Panc1 (cell line): ENCODE measurements around the gene ENOX1. TPM values are rescaled to one million over a fixed set of nuclear protein-coding genes. Genes with fewer than 3 reads are reported as not detected.

Experiments
- ATAC-seq: fragments of 200-7000 bp; cut with Tn5 transposase; 2 replicates; pipeline ENCODE4 v1.9.1; 2020; ENCODE audit warnings: mild to moderate bottlenecking, moderate library complexity
- BruUV-seq: library from RNA; stranded (reverse); fragments of 400-500 nt; replicated peaks from 2 replicates; lab custom pipeline; 2021; lab: Mats Ljungman, UMichigan
- CTCF ChIA-PET: fragments of 300-600 bp; sonication (Branson Sonifier 250); formaldehyde crosslinking; loops from one replicate; lab custom pipeline; 2022; ENCODE audit warnings: antibody characterized with exemption; lab: Charles Lee
- POLR2A ChIA-PET: fragments of 300-600 bp; sonication (Branson Sonifier 250); formaldehyde crosslinking; loops from one replicate; lab custom pipeline; 2022; ENCODE audit warnings: antibody characterized with exemption; lab: Charles Lee
- DNase-seq: peaks from one replicate; pipeline ENCODE4 v3.0.0-alpha.2; 2010; ENCODE audit warnings: low read depth, low spot score
- H3K27ac ChIP-seq: 2 replicates; pipeline ENCODE4 v1.5.1; 2011; ENCODE audit warnings: mild to moderate bottlenecking, low read length, inconsistent platforms
- H3K27me3 ChIP-seq: fragments of 200-500 bp; sonication (Bioruptor generic); 2 replicates; pipeline ENCODE4 v1.6.0; 2014; ENCODE audit warnings: low read length, inconsistent platforms; ENCODE audit not compliant: control insufficient read depth, insufficient read depth
- H3K36me3 ChIP-seq: fragments of 200-500 bp; sonication (Bioruptor generic); 2 replicates; pipeline ENCODE4 v1.5.1; 2014; ENCODE audit warnings: inconsistent platforms, mild to moderate bottlenecking, low read length, moderate library complexity; ENCODE audit not compliant: control insufficient read depth, insufficient read depth
- H3K4me1 ChIP-seq: 2 replicates; pipeline ENCODE4 v1.5.1; 2011; ENCODE audit warnings: inconsistent platforms, mild to moderate bottlenecking, low read length, moderate library complexity; ENCODE audit not compliant: control insufficient read depth, insufficient read depth
- H3K4me3 ChIP-seq, 2 experiments: 2 replicates each; pipeline ENCODE4 v1.5.1; 2011 to 2012; ENCODE audit warnings: low read depth in 2 of 2, low read length in 2 of 2, mild to moderate bottlenecking in 2 of 2, inconsistent platforms in 1 of 2, moderate library complexity in 1 of 2
- H3K9me3 ChIP-seq: fragments of 200-500 bp; sonication (Bioruptor generic); 2 replicates; pipeline ENCODE4 v1.5.1; 2014; ENCODE audit warnings: low read depth, mild to moderate bottlenecking, inconsistent platforms, low read length, moderate library complexity; ENCODE audit not compliant: control insufficient read depth, insufficient read depth
- POLR2AphosphoS5 ChIP-seq: IDR thresholded peaks from 2 replicates; pipeline ENCODE4 v1.6.1; 2012; ENCODE audit warnings: mild to moderate bottlenecking, low read depth, low read length, moderate library complexity
- SIN3A ChIP-seq: IDR thresholded peaks from 2 replicates; pipeline ENCODE4 v1.6.1; 2012; ENCODE audit warnings: low read depth, mild to moderate bottlenecking, low read length, moderate library complexity, borderline replicate concordance; ENCODE audit not compliant: insufficient read depth
- TCF7L2 ChIP-seq: IDR thresholded peaks from 2 replicates; pipeline ENCODE4 v1.6.1; 2011; ENCODE audit warnings: mild to moderate bottlenecking, low read depth, low read length, inconsistent platforms
- in situ Hi-C: cut with HindIII; loops from 2 replicates; pipeline ENCODE4 v1.10.0; 2016; ENCODE audit warnings: low sequenced_read_pairs, low pct_unique_long_range_greater_than_20kb
- intact Hi-C: fragments of 100-400 bp; cut with micrococcal nuclease; formaldehyde crosslinking; loops from one replicate; pipeline ENCODE4 v1.10.0; 2022; ENCODE audit not compliant: unreplicated experiment
- total RNA-seq: library from RNA; stranded (reverse); gene quantifications from one replicate; pipeline ENCODE4 v1.2.1, GENCODE V29; 2021; ENCODE audit not compliant: unreplicated experiment
- TF ChIP-seq, protein P1 (sequence below), 2 experiments: IDR thresholded peaks; 2 replicates each; pipeline ENCODE4 v1.6.1; 2011 to 2012; ENCODE audit warnings: low read depth in 2 of 2, control low read depth in 1 of 2, low read length in 1 of 2, mild to moderate bottlenecking in 1 of 2, moderate library complexity in 1 of 2; ENCODE audit not compliant: insufficient read depth in 1 of 2
- TF ChIP-seq, protein P2 (sequence below): fragments of 450-650 bp; IDR thresholded peaks from 2 replicates; pipeline ENCODE4 v1.5.1; 2017; ENCODE audit warnings: mild to moderate bottlenecking

The ENOX1 gene
- total RNA-seq, 1 experiment from 2014 or later: 0.23 TPM

DNA sequence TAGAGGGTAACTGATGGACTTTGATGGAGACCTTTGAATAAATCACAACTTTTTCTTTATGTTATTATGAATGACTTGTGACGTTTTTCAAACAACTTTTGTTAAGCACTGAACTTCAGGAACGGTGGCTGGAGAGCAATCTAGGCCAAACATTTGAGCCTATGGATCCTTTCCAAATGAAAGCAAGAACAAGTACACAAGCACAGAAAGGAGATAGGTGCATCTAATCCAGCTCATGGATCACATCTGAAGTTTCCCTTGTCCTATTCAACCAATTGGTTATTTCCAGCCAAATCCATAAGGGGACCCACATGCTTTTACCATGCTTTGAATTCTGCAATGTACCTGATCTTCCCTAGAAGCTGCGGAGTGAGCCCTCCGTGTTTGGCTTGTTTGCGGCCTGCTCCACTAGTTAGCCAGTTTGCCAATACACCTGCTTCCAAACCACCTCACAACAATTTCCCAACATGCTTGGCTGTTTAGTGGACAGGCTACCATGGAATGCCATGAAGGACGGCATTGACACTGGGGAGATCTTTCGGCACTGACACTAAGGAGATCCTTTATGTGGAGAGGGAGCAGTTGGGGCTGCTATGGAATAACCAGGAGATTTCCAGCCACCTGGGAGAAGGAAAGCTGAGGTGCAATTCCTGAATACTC lies 447.5 kb downstream of the ENOX1 start:
- no peak for ATAC-seq
- TF ChIP-seq SIN3A (no peak), POLR2AphosphoS5 (no peak), TCF7L2 (no peak)
- TF ChIP-seq, protein P1, sequence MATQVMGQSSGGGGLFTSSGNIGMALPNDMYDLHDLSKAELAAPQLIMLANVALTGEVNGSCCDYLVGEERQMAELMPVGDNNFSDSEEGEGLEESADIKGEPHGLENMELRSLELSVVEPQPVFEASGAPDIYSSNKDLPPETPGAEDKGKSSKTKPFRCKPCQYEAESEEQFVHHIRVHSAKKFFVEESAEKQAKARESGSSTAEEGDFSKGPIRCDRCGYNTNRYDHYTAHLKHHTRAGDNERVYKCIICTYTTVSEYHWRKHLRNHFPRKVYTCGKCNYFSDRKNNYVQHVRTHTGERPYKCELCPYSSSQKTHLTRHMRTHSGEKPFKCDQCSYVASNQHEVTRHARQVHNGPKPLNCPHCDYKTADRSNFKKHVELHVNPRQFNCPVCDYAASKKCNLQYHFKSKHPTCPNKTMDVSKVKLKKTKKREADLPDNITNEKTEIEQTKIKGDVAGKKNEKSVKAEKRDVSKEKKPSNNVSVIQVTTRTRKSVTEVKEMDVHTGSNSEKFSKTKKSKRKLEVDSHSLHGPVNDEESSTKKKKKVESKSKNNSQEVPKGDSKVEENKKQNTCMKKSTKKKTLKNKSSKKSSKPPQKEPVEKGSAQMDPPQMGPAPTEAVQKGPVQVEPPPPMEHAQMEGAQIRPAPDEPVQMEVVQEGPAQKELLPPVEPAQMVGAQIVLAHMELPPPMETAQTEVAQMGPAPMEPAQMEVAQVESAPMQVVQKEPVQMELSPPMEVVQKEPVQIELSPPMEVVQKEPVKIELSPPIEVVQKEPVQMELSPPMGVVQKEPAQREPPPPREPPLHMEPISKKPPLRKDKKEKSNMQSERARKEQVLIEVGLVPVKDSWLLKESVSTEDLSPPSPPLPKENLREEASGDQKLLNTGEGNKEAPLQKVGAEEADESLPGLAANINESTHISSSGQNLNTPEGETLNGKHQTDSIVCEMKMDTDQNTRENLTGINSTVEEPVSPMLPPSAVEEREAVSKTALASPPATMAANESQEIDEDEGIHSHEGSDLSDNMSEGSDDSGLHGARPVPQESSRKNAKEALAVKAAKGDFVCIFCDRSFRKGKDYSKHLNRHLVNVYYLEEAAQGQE (IDR thresholded peaks at IDR 0.05; ENCODE audit: insufficient read depth in 1 of 2, low read depth in 2 of 2, low read length in 1 of 2): no peak
- intact Hi-C loops: no loop called here
- no peaks in the 10 kb centered on the region for H3K36me3 ChIP-seq
- no peaks in the 10 kb centered on the region for H3K9me3 ChIP-seq
- POLR2A ChIA-PET: no interaction called here
- DNase-seq: no peak
- no peak overlapping the region for H3K4me3 ChIP-seq
- H3K27me3 ChIP-seq: no peaks in the 10 kb centered on the region
- CTCF ChIA-PET: no interaction called here
- H3K4me1 ChIP-seq: no peaks in the 10 kb centered on the region
- no peak overlapping the region for H3K27ac ChIP-seq
- no TSS peak for BruUV-seq
- in situ Hi-C loops: no loop called here

GRCh38 chr13:43335764-43336163 lies 451.0 kb downstream of the ENOX1 start:
- DNase-seq (no peak), ATAC-seq (no peak)
- POLR2A ChIA-PET: no interaction called here
- Histone ChIP-seq H3K27ac (no peak overlapping the region), H3K36me3 (no peaks in the 10 kb centered on the region), H3K4me3 (no peak overlapping the region), H3K9me3 (no peaks in the 10 kb centered on the region), H3K27me3 (no peaks in the 10 kb centered on the region), H3K4me1 (no peaks in the 10 kb centered on the region)
- intact Hi-C loops: no loop called here
- TF ChIP-seq, protein P2, sequence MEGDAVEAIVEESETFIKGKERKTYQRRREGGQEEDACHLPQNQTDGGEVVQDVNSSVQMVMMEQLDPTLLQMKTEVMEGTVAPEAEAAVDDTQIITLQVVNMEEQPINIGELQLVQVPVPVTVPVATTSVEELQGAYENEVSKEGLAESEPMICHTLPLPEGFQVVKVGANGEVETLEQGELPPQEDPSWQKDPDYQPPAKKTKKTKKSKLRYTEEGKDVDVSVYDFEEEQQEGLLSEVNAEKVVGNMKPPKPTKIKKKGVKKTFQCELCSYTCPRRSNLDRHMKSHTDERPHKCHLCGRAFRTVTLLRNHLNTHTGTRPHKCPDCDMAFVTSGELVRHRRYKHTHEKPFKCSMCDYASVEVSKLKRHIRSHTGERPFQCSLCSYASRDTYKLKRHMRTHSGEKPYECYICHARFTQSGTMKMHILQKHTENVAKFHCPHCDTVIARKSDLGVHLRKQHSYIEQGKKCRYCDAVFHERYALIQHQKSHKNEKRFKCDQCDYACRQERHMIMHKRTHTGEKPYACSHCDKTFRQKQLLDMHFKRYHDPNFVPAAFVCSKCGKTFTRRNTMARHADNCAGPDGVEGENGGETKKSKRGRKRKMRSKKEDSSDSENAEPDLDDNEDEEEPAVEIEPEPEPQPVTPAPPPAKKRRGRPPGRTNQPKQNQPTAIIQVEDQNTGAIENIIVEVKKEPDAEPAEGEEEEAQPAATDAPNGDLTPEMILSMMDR: no peak
- BruUV-seq: no TSS peak
- in situ Hi-C loops: no loop called here
- CTCF ChIA-PET: no interaction called here

DNA sequence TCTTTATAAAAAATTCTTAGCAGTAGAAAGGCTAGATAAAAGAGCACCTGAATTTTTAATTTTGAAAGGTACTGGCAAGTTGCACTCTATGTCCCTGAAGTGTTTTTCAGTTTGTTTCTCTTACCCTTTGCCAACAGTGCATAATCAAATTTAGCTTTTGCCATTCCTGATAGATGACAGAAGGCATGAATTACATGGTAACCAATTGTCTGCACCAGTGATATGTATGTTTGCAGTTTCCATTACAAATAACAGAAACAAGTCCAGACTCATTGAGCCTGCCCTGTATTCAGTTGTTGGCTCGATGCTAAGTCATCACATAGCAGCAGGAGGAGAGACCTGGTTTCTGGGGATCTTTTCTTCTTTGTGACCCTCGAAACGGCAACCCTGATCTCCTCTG lies 453.6 kb downstream of the ENOX1 start:
- Histone ChIP-seq H3K4me3 (no peak overlapping the region), H3K27ac (no peak overlapping the region), H3K36me3 (no peaks in the 10 kb centered on the region), H3K27me3 (no peaks in the 10 kb centered on the region), H3K9me3 (no peaks in the 10 kb centered on the region), H3K4me1 (no peaks in the 10 kb centered on the region)
- no TSS peak for BruUV-seq
- ATAC-seq (no peak), DNase-seq (no peak)
- intact Hi-C loops: no loop called here
- no peak for TF ChIP-seq POLR2AphosphoS5
- TF ChIP-seq, protein P2: no peak
- TF ChIP-seq TCF7L2: no peak
- TF ChIP-seq SIN3A: no peak
- TF ChIP-seq, protein P1 (IDR thresholded peaks at IDR 0.05; ENCODE audit: insufficient read depth in 1 of 2, low read depth in 2 of 2, low read length in 1 of 2): no peak
- ChIA-PET POLR2A (no interaction called here), CTCF (no interaction called here)
- in situ Hi-C loops: no loop called here
